ENCODE measurements around the gene GPR137.

GPR137 gene

GRCh38 chr11:64265176-64266160 lies 20.2 kb upstream of the GPR137 start:
- no peak for DNase-seq

GRCh38 chr11:64266339-64266738 lies 19.3 kb upstream of the GPR137 start:
- DNase-seq: no peak

DNA sequence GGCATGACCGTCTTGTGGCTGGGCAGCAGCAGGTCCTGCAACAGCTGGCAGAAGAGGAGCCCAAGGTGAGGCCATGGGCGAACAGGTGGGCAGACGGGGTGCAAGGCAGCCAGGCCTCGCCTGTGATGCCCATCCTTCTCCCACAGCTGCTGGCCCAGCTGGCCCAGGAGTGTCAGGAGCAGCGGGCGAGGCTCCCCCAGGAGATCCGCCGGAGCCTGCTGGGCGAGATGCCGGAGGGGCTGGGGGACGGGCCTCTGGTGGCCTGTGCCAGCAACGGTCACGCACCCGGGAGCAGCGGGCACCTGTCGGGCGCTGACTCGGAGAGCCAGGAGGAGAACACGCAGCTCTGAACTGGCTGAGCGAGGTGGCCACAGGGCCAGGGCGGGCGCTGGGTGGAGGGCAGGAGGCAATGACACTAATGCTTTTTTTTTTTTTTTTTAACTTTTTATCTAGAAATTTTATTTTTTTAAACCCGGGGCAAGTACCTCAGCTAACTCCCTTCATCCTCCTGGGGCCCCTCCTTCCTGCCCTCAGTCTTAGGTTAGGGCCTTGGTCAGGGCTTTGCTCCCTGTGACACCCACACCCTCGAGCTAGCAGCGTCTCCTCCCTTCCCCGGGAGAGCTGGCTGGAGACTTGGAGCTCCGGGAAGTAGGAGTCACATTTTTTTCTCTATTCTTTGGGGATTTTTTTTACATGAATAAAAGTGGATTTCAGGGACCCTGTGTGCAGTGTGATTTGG lies 18.3 kb upstream of the GPR137 start:
- no peak for DNase-seq

GRCh38 chr11:64268025-64268892 lies 17.4 kb upstream of the GPR137 start:
- peak; percentile 25 for DNase-seq

DNA sequence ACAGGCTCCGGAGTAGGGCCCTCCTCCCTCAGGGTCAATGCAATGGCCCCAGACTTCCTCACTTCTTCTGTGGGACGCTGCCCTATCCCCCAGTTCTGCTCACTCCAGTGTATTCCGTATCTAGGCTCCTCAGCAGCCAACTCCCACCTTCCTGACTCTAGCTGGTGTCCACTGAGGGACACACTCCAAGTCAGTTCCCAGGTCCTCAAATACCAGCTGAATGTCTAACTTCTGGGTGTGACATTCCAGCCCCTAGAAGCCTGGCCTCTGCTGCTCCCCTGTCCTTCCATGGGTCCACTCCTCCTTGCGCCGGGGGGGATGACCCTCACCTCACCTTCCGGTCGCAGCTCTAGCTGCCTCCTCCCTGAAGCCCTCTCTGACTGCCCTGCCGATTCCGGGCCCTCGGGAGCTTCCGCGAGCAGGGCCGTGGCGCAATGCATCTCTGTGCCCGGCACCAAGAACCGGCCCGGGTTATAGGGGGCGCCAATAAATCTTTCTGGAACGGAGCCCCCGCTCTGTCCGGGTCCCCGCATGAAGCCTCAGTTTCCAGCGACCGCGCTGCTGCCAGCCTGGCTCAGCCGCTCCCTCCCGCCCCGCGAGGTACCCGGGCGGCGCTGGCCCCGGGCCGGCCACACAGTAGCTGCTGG lies 16.6 kb upstream of the GPR137 start:
- peak; percentile 13 for DNase-seq

DNA sequence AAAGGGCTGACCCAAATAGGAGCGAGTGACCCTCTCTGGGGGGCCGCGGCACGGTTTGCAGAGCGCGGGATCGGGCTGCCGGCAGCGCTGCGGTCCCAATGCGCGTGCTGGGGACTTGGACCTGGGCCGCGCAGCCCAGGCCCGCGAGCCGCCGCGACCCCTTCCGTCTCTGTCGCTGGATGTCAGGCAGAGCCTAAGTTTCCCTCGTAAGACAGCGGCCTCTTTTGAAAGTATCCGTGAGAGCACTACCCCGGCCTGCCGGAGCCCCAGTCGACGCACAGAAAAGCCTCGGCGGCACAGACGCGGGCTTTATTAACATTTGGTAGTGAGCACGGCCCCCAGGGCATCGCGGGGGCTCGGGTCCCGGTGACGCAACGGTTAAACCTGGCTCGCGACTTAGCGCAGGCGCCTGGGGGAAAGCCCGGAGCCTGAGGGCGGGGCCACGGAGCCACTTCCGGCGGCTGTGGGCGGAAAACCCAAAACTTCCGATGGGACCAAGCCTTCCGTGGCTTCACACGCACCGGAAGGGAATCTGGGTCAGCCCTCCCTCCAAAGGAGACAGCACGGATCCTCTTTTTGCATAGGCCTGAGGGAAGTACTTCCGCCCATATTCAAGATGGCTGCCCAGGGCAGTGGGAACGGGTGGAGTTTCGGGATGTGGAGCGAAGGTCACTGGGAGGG lies 16.0 kb upstream of the GPR137 start:
- peak; percentile 100 for DNase-seq

- no peak for DNase-seq
Observed at GRCh38 chr11:64275031-64275800, 10.4 kb upstream of the GPR137 start.

DNA sequence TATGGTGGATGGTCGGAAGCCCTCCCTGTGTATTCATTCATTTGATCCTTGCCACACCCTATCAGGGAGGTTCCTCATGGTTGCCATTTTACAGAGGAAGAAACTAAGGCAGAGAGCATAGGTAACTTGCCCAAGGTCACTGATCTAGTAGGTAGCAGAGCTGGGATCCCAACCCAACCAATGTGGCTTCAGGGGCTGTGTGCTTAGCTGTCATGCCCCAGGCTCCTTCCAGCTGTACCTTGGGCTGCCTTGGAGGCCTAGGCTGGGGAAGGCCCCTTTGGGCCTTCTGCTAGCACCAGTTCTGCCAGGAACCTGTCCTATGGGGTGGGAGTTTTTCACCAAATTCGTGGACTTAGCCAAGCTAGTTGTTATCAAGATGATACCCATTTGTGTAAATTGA lies 9.8 kb upstream of the GPR137 start:
- no peak for DNase-seq

- no peak for DNase-seq
Observed at GRCh38 chr11:64276653-64277431, 8.8 kb upstream of the GPR137 start.

DNA sequence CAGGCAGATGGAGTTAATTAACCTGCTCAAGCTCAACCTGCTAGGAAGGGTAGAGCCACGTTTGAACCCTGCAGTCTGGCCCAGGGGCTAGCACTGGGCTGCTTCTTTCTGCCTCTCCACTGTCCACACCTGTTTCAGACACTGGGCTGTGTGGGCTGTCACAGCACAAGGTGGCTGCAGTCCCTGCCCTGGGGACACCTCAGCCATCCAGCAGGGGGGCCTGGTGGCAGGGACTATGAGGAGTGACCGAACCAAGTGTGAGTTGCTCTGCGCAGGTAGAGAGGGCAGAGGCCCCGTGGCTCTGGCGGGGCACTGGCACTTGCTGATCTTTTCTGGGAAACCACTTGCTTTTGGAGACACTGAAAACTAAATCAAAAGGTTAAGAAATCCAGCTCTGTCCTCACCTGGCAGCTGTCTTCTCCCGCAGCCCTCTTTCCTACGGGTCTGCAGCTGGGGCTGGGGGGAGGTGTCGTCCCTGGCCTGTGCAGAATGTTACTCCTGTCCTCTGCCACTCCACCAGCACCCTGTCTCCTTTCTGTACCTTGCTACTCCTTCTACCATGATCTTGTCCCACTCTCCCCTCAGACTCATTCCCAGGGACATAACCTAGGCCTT lies 7.0 kb upstream of the GPR137 start:
- no peak for DNase-seq

DNA sequence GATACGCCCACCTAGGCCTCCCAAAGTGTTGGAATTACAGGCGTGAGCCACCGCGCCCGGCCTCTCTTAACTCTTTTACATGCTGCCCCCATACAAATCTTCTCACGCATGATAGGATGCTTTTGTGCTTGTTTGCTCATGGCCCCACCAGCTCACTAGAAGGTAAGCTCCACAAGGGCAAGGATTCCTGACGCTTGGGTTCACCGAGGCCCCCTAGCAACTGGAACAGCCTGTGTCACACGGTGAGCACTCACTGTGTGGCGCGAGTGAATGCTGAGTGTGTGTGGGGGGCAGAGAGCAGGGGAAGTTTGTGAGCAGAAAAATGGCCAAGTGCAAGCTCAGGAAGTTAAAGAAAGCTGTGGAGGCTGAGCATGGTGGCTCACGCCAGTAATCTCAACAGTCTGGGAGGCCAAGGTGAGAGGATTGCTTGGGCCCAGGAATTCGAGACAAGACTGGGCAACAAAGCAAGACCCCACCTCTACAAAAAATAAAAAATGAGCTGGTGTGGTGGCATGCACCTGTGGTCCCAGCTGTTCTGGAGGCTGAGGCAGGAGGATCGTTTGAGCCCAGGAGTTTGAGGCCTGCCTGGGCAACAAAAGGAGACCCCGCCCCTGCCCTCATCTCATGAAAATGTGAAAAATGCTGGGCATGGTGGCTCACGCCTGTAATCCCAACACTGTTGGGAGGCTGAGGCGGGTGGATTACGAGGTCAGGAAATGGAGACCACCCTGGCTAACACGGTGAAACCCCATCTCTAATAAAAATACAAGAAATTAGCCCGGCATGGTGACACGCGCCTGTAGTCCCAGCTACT lies 3.5 kb upstream of the GPR137 start:
- no peak for DNase-seq

DNA sequence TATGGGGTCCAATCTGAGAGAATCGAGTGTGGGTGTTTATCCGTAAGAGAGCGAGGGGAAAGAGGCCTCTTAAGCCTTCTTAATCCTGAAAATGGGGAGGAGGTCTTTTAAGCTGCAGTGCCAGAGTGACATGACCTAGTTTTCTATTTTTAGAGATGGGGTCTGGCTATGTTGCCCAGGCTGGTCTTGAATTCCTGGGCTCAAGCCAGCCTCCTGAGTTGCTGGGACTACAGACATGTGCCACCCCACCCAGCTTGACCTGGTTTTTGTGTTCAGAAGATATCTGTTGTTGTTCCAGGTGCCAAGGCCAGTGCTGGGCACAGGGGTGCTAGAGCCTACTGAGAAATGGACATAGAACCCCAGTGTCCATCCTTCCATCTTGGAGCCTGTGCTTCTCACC lies 2.6 kb upstream of the GPR137 start:
- no peak for DNase-seq

- DNase-seq: peak; percentile 90
Observed at GRCh38 chr11:64284048-64284961, 1.3 kb upstream of the GPR137 start, which contains the start of gene BAD. Gene BAD, minus strand, starts transcription at chr11:64284665. Its CDS starts 297 bp downstream, at chr11:64284368.

GRCh38 chr11:64285885-64286800 lies 495 bp downstream of the GPR137 start:
- DNase-seq: no peak

- no peak for DNase-seq
Observed at GRCh38 chr11:64286801-64287159, 1.1 kb downstream of the GPR137 start.

- no peak for DNase-seq
Observed at GRCh38 chr11:64287676-64288352, 2.2 kb downstream of the GPR137 start.
